ENCODE data around the gene COL7A1.

Gene COL7A1

DNA sequence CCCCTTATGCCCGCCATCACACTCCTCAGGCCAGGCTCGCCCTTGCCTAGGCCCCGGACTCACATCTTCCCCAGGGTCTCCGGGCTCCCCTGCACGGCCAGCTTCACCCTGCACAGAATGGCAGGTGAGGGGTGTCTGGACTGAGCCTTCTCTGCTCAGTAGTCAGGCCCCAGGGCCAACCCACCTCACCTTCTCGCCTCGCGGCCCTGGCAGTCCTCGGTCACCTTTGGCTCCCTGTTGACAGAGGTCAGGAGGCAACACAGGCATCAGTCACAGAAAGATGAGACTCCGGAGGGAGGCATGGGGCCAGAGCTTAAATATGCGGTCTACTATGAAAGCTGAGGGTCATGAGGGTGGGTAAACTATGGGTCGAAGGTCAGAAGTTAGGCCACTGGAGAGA is 23.2 kb downstream of the COL7A1 start:
- Histone ChIP-seq H3K27ac (replicated peaks; ENCODE audit: low read length) (no peak overlapping the region), H2AFZ (ENCODE audit: low read length) (no peak overlapping the region), H3K4me1 (ENCODE audit: control insufficient read depth in 2 of 2, insufficient read depth in 1 of 2, low read depth in 1 of 2, low read length in 2 of 2) (peaks cover 0 to 2% of the 10 kb centered on the region in 2 donors), H3K79me1 (ENCODE audit: low read depth, low read length) (peaks cover 2% of the 10 kb centered on the region), H2BK120ac (ENCODE audit: low read depth, low read length) (no peak overlapping the region), H3K9me3 (replicated peaks in 1 of 2; ENCODE audit: control insufficient read depth in 2 of 2, insufficient read depth in 1 of 2, low read depth in 1 of 2, low read length in 2 of 2) (no peaks in the 10 kb centered on the region), H3K14ac (ENCODE audit: low read length) (no peak overlapping the region), H2BK15ac (ENCODE audit: low read length) (no peak overlapping the region), H3K4me2 (ENCODE audit: insufficient read depth, low read length, poor library complexity, severe bottlenecking) (no peak overlapping the region), H3K27me3 (ENCODE audit: control insufficient read depth in 3 of 3, insufficient read depth in 3 of 3, low read depth in 1 of 3, low read length in 3 of 3) (no peaks in the 10 kb centered on the region), H3K23ac (ENCODE audit: low read depth, low read length, poor library complexity) (no peak overlapping the region), H3K9ac (ENCODE audit: low read depth, low read length, poor library complexity) (peak overlapping the region; percentile 21), H3K4me3 (ENCODE audit: low read length in 2 of 2) (no peak overlapping the region), H4K91ac (ENCODE audit: low read depth, low read length, poor library complexity) (no peak overlapping the region), H2AK5ac (ENCODE audit: low read depth, low read length) (no peak overlapping the region), H3K4ac (ENCODE audit: low read length) (no peak overlapping the region), H2BK5ac (ENCODE audit: low read length) (no peak overlapping the region), H2BK12ac (ENCODE audit: low read length) (no peak overlapping the region), H3K36me3 (replicated peaks in 1 of 2; ENCODE audit: control insufficient read depth in 2 of 2, insufficient read depth in 2 of 2, low read length in 2 of 2) (peaks cover 0 to 4% of the 10 kb centered on the region in 2 donors), H3K18ac (ENCODE audit: low read length) (no peak overlapping the region), H4K8ac (ENCODE audit: low read depth, low read length) (no peak overlapping the region)
- no peak for DNase-seq (ENCODE audit: low spot score)
- WGBS, 2 donors (ENCODE audit: extremely low coverage in 2 of 2, insufficient read length in 2 of 2, insufficient replicate concordance in 1 of 2) = no CpG with 5 or more reads among the region's 12 CpGs

DNA sequence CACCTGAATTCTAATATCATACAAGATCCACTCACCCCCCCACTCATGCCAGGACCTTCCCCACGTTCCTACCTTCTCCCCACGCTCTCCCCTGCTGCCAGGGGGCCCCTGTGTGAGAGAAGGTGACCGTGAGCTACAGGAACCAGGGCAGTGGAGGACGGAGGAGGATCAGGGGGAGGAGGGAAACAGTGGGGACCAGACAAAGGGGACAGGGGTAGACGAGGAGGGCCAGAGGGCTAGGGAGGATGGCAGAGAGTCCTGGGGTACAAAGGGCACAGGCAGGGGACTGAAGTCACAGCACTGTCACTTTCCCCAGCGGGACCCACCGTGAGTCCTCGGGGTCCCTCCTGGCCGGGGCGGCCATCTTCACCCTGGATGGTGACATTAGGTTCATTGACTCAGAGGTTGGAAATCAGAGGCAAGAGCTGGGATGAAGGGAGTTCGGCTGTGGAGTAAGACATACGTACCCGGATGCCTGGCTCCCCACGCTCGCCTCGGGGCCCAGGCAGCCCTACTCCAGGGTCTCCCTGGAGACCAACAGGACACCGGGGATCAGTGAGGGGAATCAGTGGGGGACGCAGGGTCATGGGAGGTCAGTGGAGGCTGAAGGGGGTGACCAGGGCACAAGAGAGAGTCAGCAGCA is 25.2 kb downstream of the COL7A1 start:
- no CpG with 5 or more reads among the region's 18 CpGs for WGBS, 2 donors (ENCODE audit: extremely low coverage in 2 of 2, insufficient read length in 2 of 2, insufficient replicate concordance in 1 of 2)
- Histone ChIP-seq H2BK15ac (ENCODE audit: low read length) (no peak overlapping the region), H2BK120ac (ENCODE audit: low read depth, low read length) (no peak overlapping the region), H3K79me1 (ENCODE audit: low read depth, low read length) (peaks cover 2% of the 10 kb centered on the region), H2BK12ac (ENCODE audit: low read length) (no peak overlapping the region), H3K4me2 (ENCODE audit: insufficient read depth, low read length, poor library complexity, severe bottlenecking) (no peak overlapping the region), H3K23ac (ENCODE audit: low read depth, low read length, poor library complexity) (peak overlapping the region; percentile 75), H2BK5ac (ENCODE audit: low read length) (no peak overlapping the region), H4K8ac (ENCODE audit: low read depth, low read length) (no peak overlapping the region), H3K4me1 (ENCODE audit: control insufficient read depth in 2 of 2, insufficient read depth in 1 of 2, low read depth in 1 of 2, low read length in 2 of 2) (peaks cover 0 to 2% of the 10 kb centered on the region in 2 donors), H3K4me3 (ENCODE audit: low read length in 2 of 2) (no peak overlapping the region), H3K9ac (ENCODE audit: low read depth, low read length, poor library complexity) (peak overlapping the region; percentile 70), H2AK5ac (ENCODE audit: low read depth, low read length) (no peak overlapping the region), H3K14ac (ENCODE audit: low read length) (no peak overlapping the region), H4K91ac (ENCODE audit: low read depth, low read length, poor library complexity) (no peak overlapping the region), H3K27me3 (ENCODE audit: control insufficient read depth in 3 of 3, insufficient read depth in 3 of 3, low read depth in 1 of 3, low read length in 3 of 3) (no peaks in the 10 kb centered on the region), H2AFZ (ENCODE audit: low read length) (no peak overlapping the region), H3K9me3 (replicated peaks in 1 of 2; ENCODE audit: control insufficient read depth in 2 of 2, insufficient read depth in 1 of 2, low read depth in 1 of 2, low read length in 2 of 2) (no peaks in the 10 kb centered on the region), H3K36me3 (replicated peaks in 1 of 2; ENCODE audit: control insufficient read depth in 2 of 2, insufficient read depth in 2 of 2, low read length in 2 of 2) (peaks cover 0 to 5% of the 10 kb centered on the region in 2 donors), H3K4ac (ENCODE audit: low read length) (no peak overlapping the region), H3K27ac (replicated peaks; ENCODE audit: low read length) (no peak overlapping the region), H3K18ac (ENCODE audit: low read length) (peak overlapping the region; percentile 48)
- no peak for DNase-seq (ENCODE audit: low spot score)

DNA sequence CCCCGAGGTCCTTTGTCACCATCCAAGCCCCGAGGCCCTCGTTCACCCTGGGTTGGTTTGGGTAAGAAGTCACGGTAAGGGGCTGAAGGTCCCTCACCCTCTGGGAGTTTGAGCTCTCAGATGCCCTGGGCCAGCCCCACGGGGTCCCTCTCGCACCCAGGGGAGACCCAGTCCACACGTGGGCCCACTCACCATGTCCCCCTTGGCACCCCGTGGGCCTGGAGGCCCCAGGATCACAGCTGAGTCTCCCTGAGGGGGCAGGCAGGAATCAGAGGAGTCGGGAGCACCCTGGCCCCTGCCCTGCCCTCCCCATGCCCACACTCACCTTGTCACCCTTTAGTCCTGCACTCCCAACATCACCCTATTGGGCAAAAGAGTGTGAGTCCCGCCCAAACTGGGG is 25.7 kb downstream of the COL7A1 start:
- no peak overlapping the region for H2BK120ac ChIP-seq (ENCODE audit: low read depth, low read length)
- no peak for DNase-seq (ENCODE audit: low spot score)
- no peak overlapping the region for H2AFZ ChIP-seq (ENCODE audit: low read length)
- WGBS, 2 donors (ENCODE audit: extremely low coverage in 2 of 2, insufficient read length in 2 of 2, insufficient replicate concordance in 1 of 2) = no CpG with 5 or more reads among the region's 10 CpGs
- no peak overlapping the region for H3K27ac ChIP-seq (replicated peaks; ENCODE audit: low read length)
- no peaks in the 10 kb centered on the region for H3K27me3 ChIP-seq (ENCODE audit: control insufficient read depth in 3 of 3, insufficient read depth in 3 of 3, low read depth in 1 of 3, low read length in 3 of 3)
- H3K9ac ChIP-seq (ENCODE audit: low read depth, low read length, poor library complexity) = no peak overlapping the region
- H3K4me1 ChIP-seq (ENCODE audit: control insufficient read depth in 2 of 2, insufficient read depth in 1 of 2, low read depth in 1 of 2, low read length in 2 of 2) = peaks cover 0 to 4% of the 10 kb centered on the region in 2 donors
- no peak overlapping the region for H2BK15ac ChIP-seq (ENCODE audit: low read length)
- H4K91ac ChIP-seq (ENCODE audit: low read depth, low read length, poor library complexity) = no peak overlapping the region
- no peak overlapping the region for H3K4me3 ChIP-seq (ENCODE audit: low read length in 2 of 2)
- no peak overlapping the region for H4K8ac ChIP-seq (ENCODE audit: low read depth, low read length)
- H3K23ac ChIP-seq (ENCODE audit: low read depth, low read length, poor library complexity) = no peak overlapping the region
- no peaks in the 10 kb centered on the region for H3K9me3 ChIP-seq (replicated peaks in 1 of 2; ENCODE audit: control insufficient read depth in 2 of 2, insufficient read depth in 1 of 2, low read depth in 1 of 2, low read length in 2 of 2)
- H3K36me3 ChIP-seq (replicated peaks in 1 of 2; ENCODE audit: control insufficient read depth in 2 of 2, insufficient read depth in 2 of 2, low read length in 2 of 2) = peaks cover 0 to 5% of the 10 kb centered on the region in 2 donors
- H2AK5ac ChIP-seq (ENCODE audit: low read depth, low read length) = no peak overlapping the region
- H3K4me2 ChIP-seq (ENCODE audit: insufficient read depth, low read length, poor library complexity, severe bottlenecking) = no peak overlapping the region
- H3K4ac ChIP-seq (ENCODE audit: low read length) = no peak overlapping the region
- peaks cover 2% of the 10 kb centered on the region for H3K79me1 ChIP-seq (ENCODE audit: low read depth, low read length)
- H3K14ac ChIP-seq (ENCODE audit: low read length) = no peak overlapping the region
- H2BK5ac ChIP-seq (ENCODE audit: low read length) = no peak overlapping the region
- H2BK12ac ChIP-seq (ENCODE audit: low read length) = no peak overlapping the region
- H3K18ac ChIP-seq (ENCODE audit: low read length) = no peak overlapping the region

DNA sequence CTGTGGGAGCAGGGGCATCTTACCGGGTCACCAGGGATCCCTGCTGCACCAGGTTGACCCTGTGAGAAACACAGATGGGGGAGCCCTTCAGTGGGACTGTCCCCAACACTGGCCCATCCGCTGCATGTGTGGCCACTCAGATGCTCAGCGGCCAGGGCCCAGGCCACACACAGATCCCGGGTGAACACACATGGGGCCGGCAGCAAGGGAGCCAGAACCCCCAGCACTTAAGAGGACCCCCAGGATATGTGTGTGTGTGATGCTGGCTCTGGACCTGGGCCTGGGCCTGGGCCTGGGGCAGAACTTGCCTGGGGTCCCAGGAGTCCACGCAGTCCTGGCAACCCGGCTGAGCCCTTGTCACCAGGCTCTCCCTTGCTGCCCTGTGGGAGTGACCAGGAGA is 26.7 kb downstream of the COL7A1 start:
- no peak overlapping the region for H2BK120ac ChIP-seq (ENCODE audit: low read depth, low read length)
- H3K4ac ChIP-seq (ENCODE audit: low read length) = no peak overlapping the region
- H2BK5ac ChIP-seq (ENCODE audit: low read length) = peak overlapping the region; percentile 39
- no peak overlapping the region for H3K18ac ChIP-seq (ENCODE audit: low read length)
- no peak overlapping the region for H4K91ac ChIP-seq (ENCODE audit: low read depth, low read length, poor library complexity)
- peaks cover 2% of the 10 kb centered on the region for H3K79me1 ChIP-seq (ENCODE audit: low read depth, low read length)
- DNase-seq (ENCODE audit: low spot score) = no peak
- H3K36me3 ChIP-seq (replicated peaks in 1 of 2; ENCODE audit: control insufficient read depth in 2 of 2, insufficient read depth in 2 of 2, low read length in 2 of 2) = peaks cover 0 to 5% of the 10 kb centered on the region in 2 donors
- no peaks in the 10 kb centered on the region for H3K27me3 ChIP-seq (ENCODE audit: control insufficient read depth in 3 of 3, insufficient read depth in 3 of 3, low read depth in 1 of 3, low read length in 3 of 3)
- H4K8ac ChIP-seq (ENCODE audit: low read depth, low read length) = no peak overlapping the region
- H2AK5ac ChIP-seq (ENCODE audit: low read depth, low read length) = peak overlapping the region; percentile 43
- H2BK15ac ChIP-seq (ENCODE audit: low read length) = no peak overlapping the region
- peaks cover 7 to 13% of the 10 kb centered on the region in 2 donors for H3K4me1 ChIP-seq (ENCODE audit: control insufficient read depth in 2 of 2, insufficient read depth in 1 of 2, low read depth in 1 of 2, low read length in 2 of 2)
- no peak overlapping the region for H3K27ac ChIP-seq (replicated peaks; ENCODE audit: low read length)
- no peak overlapping the region for H3K9ac ChIP-seq (ENCODE audit: low read depth, low read length, poor library complexity)
- H3K4me3 ChIP-seq (ENCODE audit: low read length in 2 of 2) = no peak overlapping the region
- no CpG with 5 or more reads among the region's 7 CpGs for WGBS, 2 donors (ENCODE audit: extremely low coverage in 2 of 2, insufficient read length in 2 of 2, insufficient replicate concordance in 1 of 2)
- no peak overlapping the region for H2AFZ ChIP-seq (ENCODE audit: low read length)
- H3K14ac ChIP-seq (ENCODE audit: low read length) = no peak overlapping the region
- H3K23ac ChIP-seq (ENCODE audit: low read depth, low read length, poor library complexity) = peak overlapping the region; percentile 65
- H3K4me2 ChIP-seq (ENCODE audit: insufficient read depth, low read length, poor library complexity, severe bottlenecking) = no peak overlapping the region
- no peaks in the 10 kb centered on the region for H3K9me3 ChIP-seq (replicated peaks in 1 of 2; ENCODE audit: control insufficient read depth in 2 of 2, insufficient read depth in 1 of 2, low read depth in 1 of 2, low read length in 2 of 2)
- no peak overlapping the region for H2BK12ac ChIP-seq (ENCODE audit: low read length)
